Fibroblast of skin of left biceps (primary cell): ENCODE measurements around the gene CATSPER3.

Experiments used
- DNase-seq, 2 experiments: peaks; one replicate each; pipeline ENCODE4 v3.0.0-alpha.2; 2013; ENCODE audit warnings: low read depth in 2 of 2

The CATSPER3 gene

DNA sequence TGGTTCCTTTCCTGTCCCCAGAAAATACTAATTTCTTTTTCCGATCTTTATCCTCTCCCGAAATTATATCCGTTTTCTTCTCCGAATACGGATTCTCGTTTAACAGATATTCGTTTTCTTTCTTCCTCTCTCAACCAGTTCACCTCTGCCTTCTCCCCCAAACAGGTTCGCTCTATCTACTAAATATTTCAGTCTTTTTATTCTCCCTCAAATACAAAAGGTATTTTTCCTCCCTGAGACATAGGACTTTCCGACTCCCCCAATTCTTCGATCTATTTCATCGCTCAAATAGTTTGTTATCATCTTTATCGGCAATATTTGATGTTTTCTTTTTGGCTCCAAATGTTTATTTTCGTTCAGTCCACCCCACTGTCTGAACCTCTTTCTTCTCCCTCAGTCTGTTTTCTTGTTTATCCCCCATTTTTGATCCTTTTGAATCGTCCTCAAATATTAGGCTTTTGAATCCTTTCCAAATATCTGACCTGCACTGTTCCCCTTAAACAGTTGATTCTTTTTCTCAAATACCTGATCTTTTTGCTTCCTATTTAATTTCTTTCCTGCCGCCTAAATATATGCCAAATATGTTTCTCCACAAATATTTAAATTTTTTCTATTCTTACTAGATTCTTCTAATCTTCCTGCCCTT lies 61.9 kb downstream of the CATSPER3 start:
- DNase-seq: no peak

DNA sequence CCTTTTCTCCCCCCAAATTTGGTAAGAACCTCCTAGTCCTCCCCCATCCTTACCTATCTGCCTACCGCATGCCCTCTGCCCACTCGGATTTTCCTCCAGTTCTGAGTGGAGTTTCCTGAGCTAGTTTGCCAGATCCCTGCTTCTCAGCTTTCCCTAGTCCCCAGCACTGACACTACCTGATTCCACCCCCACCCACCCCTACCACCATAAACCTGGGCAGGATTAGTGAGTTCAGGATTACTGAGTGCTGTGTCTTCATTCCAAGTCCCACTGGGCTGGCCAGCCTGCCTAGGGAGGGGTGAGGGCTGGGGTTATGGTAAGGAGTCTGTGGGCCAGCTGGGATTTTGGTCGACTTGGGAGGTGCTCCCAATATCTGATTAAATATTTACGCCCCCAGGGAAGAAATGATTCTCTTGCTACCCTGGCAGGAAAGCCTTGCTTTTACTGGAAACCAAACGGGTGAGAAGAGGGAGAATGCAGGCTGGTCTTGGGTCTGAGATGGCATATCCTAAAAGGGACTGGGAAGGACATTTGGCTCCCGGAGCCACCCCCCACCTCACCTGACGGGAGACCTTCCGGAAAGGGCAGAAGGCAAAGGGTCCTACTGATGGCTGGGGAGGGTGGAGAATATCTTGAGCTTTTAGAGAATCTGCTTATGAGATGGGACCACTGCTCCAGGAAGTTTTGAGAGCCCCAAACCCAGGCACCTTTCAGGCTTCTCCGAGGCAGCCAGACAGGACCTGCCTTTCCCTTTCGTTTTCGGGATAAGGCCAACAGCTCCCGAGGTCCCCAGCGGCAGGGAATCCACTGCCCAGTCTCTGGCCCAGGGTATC lies 62.6 kb downstream of the CATSPER3 start:
- DNase-seq: no peak

DNA sequence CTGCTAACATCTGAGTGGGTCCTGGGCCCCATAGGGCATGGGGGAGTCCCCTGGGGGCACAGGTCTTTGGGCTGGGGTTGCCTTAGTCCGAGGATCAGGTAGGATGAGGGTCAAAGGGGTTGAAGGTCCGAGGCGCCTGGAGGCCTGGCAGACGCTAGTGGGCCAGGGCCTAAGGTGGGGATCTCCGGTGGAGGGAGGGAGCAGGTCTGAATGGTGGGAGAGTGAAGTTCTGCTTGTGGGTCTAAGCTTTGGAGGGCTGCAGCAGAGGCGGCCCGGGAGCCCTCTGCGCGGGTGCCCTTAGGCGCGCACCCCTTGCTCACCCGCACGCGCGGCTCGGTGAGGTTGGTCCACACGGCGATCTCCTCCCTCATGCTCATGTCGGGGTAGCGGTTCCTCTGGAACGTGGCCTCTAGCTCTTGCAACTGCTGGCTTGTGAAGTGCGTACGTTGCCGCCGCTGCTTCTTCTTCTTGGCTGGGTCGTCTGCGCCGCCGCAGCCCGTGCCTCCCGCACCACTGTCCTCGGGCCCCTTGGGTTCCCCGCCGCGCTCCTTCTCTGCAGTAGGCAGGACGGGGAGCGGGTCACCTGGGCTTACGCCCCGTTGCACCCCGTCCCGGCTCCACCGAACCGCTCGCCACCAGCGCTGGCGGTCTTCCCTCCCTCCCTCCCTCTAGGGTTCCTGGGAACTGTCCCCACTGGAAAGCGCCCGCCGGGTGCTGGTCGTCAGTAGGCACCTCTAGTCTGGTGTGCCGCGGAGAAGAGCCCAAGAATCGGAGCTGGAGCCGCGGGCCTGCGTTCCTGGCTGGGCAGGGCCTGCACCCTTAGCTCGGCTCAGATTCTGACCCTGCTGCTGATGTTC lies 63.5 kb downstream of the CATSPER3 start:
- DNase-seq: no peak

DNA sequence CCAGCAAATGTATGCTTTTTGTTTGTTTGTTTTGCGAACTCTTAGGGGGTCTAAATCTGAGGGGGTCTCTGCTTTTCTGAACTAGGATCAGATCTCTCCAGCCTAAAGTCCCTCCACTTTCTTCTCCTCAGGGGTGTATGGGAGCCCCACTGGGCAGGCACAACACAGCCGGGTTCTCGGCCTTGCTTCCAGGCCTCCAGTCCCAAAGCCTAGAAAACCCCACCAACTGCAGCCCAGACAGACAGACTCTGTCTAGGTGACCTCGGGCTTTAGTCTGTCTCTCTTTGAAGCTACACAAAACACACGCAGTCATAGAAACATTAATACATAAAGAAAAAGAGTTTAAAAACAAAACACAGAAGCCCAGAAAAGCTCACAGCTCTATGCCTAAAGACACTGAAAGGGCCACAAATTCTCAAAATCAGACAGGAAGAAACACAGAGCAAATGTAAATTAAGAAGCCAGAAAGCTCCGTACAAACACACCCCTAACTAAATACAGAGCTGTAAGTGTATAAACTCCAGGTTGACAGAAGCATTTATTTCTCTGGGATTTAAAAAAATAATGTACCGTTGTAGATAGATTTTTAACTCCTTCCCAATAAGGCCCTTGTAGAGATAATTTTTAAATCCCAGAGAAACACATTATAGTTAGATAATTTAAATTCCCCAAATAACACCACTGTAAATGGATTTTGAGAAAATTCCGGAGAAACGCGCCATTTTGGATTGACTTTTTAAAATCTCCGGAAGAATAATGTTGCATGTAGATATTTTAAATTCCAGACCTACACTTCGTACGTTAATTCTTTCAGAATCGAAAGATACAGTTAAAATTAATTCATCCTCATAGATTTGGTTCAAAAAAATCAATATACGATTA lies 64.3 kb downstream of the CATSPER3 start:
- DNase-seq: no peak

DNA sequence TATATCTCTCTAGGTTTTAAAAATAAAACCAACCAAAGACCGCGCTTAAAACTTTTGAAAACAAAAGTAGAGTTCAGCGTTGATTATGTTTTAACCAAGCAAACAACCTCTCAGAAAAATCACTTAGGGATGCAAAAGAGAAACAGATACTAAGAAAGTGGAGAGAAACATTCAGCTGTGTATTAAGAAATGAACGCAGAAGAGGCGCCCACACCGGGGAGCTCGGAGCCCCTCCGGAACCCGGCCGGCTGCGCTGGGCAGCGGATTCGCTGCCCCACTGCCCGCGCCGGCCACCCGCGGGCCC lies 64.9 kb downstream of the CATSPER3 start:
- no peak for DNase-seq

DNA sequence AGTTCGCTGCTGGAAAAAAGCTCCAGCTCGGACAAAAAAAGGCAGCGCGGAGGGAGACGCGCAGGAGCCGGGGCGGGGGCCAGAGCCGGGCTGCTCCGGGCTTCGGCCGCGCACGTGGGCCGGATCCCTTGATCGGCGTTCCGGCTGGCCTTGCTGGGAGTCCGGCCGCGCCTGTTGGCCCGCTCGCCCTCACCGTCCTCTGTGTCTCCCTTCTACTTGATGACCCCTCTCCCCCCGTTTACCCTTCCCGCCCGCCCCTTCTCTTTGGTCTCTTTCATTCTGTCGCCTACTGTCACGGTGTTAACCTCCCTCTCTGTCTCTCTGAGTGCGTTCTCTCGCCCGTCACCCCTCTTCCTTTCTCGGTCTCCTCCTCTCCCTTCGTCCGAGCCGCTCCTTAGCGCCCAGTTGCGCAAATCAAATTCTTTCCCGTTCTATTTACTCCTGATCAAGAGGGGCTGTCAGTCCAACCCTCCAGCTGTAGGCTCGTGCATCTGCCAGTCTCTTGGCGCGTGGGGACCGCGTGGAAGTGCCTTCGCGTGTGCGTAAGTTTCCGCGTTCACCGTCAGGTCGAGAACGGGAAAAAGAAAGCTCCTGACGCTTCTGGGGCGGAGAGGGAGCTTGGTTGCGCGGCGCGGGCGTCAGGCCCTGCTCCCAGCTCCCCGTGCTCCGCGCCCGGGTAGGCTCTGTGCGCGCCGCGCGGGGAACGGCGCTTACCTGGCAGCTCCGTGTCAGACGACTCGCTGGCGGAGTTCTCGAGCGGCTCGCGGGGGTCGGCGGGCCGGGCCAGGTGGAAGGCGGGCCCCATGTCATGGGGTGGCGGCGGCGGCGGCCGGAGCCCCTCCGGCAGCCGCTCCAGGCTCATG lies 65.5 kb downstream of the CATSPER3 start:
- DNase-seq: no peak

DNA sequence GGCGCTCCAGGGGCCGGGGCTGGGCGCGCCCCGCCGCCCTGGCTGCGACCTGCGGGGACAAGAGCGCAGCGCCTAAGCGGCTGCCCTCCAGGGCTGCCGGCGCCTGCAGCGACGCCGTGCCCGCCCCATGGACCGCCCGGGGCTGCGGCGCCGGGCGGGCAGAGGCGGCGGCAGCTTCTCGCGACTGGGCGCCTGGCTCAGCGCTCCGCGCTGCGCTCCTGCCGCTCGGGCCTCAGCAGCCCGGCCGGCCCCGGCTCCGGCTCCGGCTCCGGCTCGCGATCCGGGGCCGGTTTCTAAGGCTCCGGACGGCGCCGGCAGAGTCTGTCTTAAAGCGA lies 66.2 kb downstream of the CATSPER3 start, which contains the start of gene PITX1:
TSS of gene PITX1 (minus strand) at position 328 of the 335 bp plus-strand sequence. CDS start 347 bp downstream, outside the sequence.
- DNase-seq: no peak

DNA sequence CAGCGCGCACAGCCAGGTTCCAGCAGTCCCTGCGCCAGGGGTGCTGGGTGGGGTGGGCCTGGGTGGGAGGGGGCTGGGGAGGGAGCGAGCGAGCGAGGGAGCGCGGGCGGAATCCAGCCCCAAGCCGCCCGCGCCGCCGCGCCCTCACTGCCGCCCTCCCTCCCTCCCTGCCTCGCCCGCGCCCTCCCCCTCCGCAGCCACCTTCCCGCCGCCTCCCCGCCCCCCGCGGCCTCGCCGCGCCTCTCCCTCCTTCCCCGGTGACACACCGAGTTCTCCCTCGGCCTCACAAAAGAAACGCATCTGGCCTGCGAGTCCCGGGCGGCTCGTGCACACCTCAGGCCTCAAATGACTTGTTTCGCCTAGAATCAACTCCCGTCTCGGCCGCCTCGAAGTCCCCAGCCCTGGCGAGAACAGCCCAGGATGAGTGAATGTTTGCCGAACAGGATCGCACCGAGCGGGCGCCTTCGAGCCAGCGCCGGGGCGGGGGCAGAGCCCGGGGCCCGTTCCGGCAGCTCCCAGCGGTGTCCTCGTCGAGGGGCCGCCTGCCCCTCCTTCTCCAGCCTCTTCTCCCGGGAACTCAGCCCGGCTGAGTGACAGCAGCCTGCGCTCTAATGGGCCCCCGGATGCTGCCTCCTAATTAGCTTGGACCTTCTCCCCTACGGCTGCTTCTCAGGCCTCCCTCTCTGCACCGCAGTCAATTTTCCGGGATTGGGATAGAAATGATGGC lies 66.7 kb downstream of the CATSPER3 start:
- DNase-seq: no peak

DNA sequence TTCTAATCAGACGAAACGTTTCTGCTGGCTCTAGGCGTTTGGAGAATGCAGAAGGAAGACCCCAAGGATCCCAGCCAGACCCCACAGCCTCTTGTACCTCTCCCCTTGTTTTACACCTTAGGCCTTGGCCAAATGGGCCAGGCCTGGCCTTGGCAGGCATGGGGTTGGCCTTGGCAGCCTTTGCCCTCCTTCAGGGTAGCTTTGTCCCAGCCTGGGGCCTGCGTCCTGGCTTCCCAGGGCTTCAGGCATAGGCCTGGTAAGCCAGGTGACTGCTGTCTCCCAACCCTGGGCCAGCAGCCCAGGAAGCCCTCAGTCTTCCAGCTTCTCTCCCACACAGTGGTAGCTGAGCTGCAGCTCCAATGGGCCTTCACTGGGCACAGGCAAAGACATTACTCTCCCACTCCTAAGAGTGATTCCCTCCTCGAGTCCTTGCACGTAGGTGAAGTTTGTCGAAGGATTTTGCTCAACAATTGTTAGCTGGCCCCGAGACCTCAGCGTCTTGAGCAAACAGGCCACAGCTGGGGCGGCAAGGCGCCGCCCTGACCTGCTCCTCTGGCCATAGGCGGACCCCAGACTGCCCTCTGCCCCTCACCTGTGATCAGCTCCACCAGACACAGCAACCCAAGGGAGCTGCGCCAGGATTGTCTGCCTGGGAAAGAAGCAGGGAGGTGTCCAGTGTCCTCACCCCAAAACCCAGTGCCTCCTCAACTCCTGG lies 67.4 kb downstream of the CATSPER3 start:
- no peak for DNase-seq

DNA sequence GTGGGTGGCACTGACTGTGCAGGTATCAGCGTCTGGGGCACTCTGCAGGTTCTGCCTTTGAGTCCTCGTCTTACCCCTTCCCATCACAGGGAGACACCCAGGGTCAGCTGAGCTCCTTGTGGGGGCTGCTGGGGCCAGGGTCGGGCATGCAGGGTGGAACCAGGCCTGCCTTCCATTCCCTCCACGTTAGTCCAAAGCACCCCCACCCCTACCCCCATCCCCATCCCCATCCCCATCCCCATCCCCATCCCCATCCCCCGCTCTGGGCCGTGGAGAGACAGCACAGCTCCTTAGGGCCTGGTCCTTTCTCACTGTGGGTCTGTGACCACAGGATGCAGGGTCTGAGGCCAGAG lies 67.9 kb downstream of the CATSPER3 start:
- DNase-seq: no peak

DNA sequence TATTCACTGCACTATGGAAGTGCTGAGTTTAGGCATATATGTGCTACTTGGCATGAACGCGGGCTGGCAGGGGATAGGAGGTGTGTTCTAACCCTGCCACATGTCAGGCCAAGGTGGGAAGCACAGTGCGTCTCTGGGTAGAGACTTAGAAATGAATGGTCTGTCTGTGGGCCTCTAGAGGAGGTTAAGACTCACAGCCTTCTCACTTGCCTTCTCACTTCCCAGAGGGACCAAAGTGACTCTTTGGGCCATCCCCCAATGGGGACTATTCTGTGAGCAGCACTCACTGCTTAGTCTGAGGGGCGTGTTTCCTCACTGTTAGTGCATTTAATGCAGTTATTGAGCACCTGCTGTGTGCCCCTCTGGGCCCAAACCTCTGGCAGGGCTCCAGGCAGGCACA lies 68.7 kb downstream of the CATSPER3 start:
- no peak for DNase-seq

DNA sequence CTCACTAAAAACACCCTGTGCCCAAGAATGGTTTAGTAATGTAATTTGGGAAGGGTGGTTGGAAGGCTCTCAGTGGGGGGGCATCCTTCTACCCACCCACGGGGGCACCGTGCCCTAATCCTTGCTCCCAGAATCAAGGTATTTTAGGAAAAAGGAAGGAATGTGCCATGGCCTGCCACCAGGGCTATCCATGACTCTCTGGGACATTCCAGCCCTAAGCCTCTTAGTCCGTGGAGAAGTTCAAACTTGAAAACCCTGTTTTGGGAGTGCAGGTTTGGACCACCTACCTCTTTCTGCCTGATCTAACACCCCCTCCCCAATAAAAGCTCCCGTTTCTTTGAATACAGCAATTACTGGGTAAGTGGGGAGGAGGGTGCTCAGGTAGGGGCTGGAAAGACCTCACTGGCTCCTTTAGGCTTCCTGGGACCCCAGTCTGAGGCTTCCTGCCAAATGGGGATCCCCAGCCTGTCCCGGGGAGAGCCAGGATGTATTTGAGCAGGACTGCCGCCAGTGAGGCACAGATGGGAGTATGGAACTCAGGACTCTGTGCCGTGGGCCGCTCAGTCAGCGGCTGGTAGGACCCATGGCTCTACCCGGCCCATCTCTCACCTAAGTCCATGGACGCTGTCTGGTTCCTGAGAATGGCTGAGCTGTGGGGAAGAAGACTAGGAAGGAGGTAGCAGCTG lies 70.0 kb downstream of the CATSPER3 start:
- no peak for DNase-seq

DNA sequence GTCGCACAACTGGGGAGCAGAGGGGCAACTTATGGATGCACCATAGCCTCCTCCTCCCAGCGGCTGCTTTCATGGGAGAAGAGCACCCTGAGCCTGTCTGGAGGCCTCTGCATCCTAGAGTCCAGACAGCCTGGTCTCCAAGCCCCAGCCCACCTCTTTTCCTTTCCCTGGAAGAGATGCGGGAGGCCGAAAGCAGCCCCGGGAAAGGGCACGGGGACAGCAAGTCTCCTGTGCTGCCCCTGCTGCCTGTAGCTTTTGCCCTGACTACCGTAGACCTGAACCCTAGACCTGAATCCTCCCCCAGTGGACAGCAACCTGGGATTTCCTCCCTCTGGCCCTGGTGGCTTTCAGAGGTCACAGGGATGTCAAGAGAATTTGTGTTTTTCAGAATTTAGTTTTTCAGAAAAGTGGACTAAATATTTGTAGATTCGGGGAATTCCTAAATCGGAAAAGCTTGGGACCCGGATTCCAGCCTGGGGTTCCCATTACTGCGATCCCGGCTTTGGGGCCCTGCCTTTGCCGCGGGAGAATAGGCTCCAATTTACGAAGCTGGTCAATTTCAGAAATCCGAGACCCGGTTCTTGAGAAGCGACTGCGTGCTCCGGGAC lies 70.6 kb downstream of the CATSPER3 start:
- DNase-seq: no peak

DNA sequence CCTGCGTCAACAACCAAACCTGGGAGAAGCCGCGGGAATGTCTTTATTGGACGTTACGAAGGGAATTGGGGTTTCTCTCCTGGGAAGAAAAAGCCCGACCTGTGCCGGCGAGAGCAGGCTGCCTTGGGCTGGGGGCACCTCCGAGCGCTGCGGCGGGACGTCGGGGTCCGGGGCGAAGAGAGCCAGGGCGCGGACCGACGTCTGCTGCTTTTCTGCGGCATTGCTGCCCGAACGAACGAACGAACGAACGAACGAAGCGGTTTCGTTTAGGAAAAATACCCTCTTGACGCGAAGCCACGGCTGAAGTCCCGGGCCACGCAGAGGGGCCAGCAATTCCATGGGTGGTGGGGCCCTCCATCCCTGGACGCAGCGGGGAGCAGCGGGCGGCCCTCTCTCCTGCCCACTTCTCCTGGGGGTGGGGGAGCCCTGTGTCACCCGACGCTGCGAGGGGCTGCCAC lies 71.1 kb downstream of the CATSPER3 start:
- no peak for DNase-seq

DNA sequence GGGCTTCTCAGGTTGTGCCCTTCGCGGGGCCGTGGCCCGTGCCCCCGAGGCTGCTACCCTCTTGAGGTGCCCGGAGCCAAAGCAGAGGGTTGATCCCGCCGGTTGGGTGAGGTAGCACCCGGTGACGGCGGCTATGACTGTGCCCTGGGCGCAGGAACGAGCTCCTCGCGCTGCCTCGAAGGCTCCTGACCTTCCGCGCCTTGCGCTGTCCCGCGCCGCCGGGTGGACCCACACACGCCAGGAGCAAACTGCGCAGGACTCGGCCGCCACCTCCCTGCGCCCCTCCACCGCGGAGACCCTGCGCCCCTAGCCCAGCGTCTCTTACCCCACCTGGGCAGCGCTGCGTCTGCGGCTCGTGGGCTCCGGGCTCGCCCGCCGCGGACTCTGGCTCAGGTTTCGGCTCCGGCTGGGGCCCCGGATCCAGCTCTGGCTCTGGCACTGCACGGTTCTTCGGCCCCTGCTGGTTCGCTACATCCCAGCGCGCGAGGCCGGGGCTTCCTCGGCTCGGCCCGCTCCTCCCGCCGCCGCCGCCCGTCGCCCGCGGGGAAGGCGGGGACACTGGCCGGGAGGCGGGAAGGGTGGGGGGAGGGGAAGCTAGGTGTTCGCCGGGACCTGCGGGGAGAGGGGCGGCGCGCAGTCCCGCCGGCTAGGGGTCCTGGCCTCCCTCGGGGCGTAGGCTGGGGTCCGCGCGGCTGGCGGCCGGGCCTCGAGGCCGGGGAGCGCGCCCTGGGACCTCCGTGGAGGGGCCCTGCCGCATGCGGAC lies 71.7 kb downstream of the CATSPER3 start:
- no peak for DNase-seq

DNA sequence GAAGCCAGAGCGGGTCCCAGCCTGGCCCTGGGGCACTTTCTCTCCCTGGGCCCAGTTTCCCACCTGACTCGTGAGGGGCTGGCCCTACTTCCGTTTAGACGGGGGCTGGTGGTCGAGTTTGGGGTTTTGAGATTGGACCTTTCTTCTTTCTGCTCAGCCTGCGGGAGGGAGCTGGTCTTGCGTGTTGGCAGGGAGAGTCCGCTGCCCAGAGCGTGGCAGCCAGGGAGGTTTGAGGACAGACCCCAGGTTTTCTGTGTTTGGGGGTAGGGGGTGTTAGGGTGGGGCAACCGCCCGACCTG lies 72.3 kb downstream of the CATSPER3 start:
- DNase-seq: no peak

DNA sequence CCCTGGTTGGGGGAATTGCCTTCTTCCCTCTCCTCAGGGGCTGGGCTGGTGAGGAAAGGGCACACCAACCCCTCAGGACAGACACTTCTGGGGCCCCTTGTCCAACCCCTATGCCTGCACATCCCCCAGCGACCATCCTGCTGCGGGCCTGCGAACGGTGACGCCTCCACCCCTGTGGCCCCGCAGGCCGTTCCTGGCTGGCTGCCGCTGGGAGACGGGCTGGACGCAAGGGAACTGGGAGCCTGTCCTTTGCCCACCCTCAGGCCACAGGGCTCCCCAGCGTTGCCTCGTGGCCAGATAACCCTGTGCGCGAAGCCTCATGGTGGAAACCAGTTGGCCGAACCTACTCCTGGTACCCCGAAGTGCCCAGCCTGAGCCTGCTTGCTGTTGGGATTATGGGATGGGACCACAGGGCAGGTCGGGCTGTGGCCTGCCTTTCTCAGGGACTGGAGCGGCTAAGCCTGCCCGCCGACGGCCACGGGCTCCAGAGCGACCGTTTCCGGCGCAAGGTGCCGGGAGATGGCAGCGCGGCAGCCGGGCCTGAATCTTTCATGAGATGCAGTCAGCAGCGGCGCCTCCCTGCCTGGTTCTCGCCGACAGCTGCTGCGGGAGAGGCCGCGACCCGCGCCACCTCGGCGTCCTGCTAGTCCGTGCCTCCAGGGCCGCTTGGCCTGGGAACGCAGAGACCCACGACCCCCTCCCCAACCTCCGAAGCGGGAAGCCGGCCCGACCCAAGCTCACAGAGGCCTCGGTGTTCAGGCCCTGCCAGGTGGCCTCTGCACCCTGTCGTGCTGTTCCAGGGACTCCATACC lies 72.8 kb downstream of the CATSPER3 start:
- DNase-seq: no peak
